ENCODE data around the gene PKN1. TPM values are rescaled to one million over a fixed set of nuclear protein-coding genes. Genes with fewer than 3 reads are reported as not detected.

Gene PKN1
- total RNA-seq, 1 experiment from 2014 or later = 205 TPM

GRCh38 chr19:14516746-14517438, 83.8 kb downstream of the PKN1 start:
- CTCF ChIA-PET = interaction anchor here (1.4 kb wide), 1 partner anchor 12 kb away, joined by 4 read pairs; no protein-coding TSS in a partner anchor
- in situ Hi-C loops (cut with HindIII; ENCODE audit: low pct_unique_long_range_greater_than_20kb, low sequenced_read_pairs) = no loop called here

DNA sequence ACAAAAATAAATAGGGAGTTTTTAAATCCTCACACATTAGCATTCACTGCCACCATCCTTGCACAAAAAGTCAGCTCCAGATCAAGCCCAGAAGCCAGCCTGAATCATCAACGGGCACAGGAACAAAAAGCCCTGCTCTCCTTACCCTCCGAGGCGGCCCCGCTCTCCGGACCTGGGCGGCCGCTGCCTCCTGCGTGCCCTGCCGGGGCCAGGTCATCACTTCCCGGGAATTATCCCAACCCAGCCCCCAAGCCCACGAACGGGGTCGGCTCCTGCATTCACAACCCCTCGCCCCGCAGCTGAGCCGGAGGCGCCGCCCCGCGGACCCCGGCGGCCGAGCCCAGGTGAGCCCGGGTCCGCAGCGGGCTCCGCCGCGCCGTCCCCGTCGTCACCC, 84.3 kb downstream of the PKN1 start:
- Histone ChIP-seq H3K4me1 (ENCODE audit: control insufficient read depth, insufficient read depth, low read length) (peaks cover 46% of the 10 kb centered on the region), H3K9me3 (ENCODE audit: control insufficient read depth, insufficient read depth, low read depth, low read length) (no peaks in the 10 kb centered on the region), H3K36me3 (ENCODE audit: control insufficient read depth, insufficient read depth, low read length) (peaks cover 10% of the 10 kb centered on the region), H3K27me3 (ENCODE audit: control insufficient read depth, insufficient read depth, low read length) (no peaks in the 10 kb centered on the region), H3K4me3 (ENCODE audit: low read depth in 2 of 2, low read length in 2 of 2) (peak overlapping the region; percentile 86 to 97), H3K27ac (ENCODE audit: low read length) (peak overlapping the region; percentile 81)
- in situ Hi-C loops (cut with HindIII; ENCODE audit: low pct_unique_long_range_greater_than_20kb, low sequenced_read_pairs) = no loop called here
- no peak for TF ChIP-seq TCF7L2 (IDR thresholded peaks at IDR 0.05; ENCODE audit: low read depth, low read length)
- TF ChIP-seq, protein P1, sequence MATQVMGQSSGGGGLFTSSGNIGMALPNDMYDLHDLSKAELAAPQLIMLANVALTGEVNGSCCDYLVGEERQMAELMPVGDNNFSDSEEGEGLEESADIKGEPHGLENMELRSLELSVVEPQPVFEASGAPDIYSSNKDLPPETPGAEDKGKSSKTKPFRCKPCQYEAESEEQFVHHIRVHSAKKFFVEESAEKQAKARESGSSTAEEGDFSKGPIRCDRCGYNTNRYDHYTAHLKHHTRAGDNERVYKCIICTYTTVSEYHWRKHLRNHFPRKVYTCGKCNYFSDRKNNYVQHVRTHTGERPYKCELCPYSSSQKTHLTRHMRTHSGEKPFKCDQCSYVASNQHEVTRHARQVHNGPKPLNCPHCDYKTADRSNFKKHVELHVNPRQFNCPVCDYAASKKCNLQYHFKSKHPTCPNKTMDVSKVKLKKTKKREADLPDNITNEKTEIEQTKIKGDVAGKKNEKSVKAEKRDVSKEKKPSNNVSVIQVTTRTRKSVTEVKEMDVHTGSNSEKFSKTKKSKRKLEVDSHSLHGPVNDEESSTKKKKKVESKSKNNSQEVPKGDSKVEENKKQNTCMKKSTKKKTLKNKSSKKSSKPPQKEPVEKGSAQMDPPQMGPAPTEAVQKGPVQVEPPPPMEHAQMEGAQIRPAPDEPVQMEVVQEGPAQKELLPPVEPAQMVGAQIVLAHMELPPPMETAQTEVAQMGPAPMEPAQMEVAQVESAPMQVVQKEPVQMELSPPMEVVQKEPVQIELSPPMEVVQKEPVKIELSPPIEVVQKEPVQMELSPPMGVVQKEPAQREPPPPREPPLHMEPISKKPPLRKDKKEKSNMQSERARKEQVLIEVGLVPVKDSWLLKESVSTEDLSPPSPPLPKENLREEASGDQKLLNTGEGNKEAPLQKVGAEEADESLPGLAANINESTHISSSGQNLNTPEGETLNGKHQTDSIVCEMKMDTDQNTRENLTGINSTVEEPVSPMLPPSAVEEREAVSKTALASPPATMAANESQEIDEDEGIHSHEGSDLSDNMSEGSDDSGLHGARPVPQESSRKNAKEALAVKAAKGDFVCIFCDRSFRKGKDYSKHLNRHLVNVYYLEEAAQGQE (IDR thresholded peaks at IDR 0.05; ENCODE audit: insufficient read depth in 1 of 2, low read depth in 2 of 2, low read length in 1 of 2) = no peak
- no TSS peak for BruUV-seq (replicated peaks)
- ChIA-PET CTCF (interaction anchor here (1.2 kb wide), 1 partner anchor 12 kb away, joined by 4 read pairs; no protein-coding TSS in a partner anchor), POLR2A (interaction anchor here (0.5 to 0.6 kb wide), 2 partner anchors 10 to 466 kb away, joined by 3 to 7 read pairs; no protein-coding TSS in a partner anchor)
- ATAC-seq = no peak
- DNase-seq (ENCODE audit: low read depth, low spot score) = no peak
- intact Hi-C loops (cut with micrococcal nuclease; ENCODE audit: unreplicated experiment) = no loop called here

More at GRCh38 chr19:14516746-14517438, 83.8 kb downstream of the PKN1 start:
- H3K4me3 ChIP-seq (ENCODE audit: low read depth in 2 of 2, low read length in 2 of 2) = peak overlapping the region; percentile 86 to 97
- POLR2A ChIA-PET = interaction anchor here (0.5 to 0.6 kb wide), 2 partner anchors 74 to 467 kb away, joined by 5 to 7 read pairs; no protein-coding TSS in a partner anchor
- peaks cover 44% of the 10 kb centered on the region for H3K4me1 ChIP-seq (ENCODE audit: control insufficient read depth, insufficient read depth, low read length)
- H3K9me3 ChIP-seq (ENCODE audit: control insufficient read depth, insufficient read depth, low read depth, low read length) = no peaks in the 10 kb centered on the region
- peak overlapping the region; percentile 81 for H3K27ac ChIP-seq (ENCODE audit: low read length)
- intact Hi-C loops (cut with micrococcal nuclease; ENCODE audit: unreplicated experiment) = no loop called here
- no peak for TF ChIP-seq POLR2AphosphoS5 (IDR thresholded peaks at IDR 0.05; ENCODE audit: low read depth, low read length)
- no peak for TF ChIP-seq TCF7L2 (IDR thresholded peaks at IDR 0.05; ENCODE audit: low read depth, low read length)
- TF ChIP-seq SIN3A (IDR thresholded peaks at IDR 0.05; ENCODE audit: borderline replicate concordance, insufficient read depth, low read depth, low read length) = no peak
- TF ChIP-seq, protein P2, sequence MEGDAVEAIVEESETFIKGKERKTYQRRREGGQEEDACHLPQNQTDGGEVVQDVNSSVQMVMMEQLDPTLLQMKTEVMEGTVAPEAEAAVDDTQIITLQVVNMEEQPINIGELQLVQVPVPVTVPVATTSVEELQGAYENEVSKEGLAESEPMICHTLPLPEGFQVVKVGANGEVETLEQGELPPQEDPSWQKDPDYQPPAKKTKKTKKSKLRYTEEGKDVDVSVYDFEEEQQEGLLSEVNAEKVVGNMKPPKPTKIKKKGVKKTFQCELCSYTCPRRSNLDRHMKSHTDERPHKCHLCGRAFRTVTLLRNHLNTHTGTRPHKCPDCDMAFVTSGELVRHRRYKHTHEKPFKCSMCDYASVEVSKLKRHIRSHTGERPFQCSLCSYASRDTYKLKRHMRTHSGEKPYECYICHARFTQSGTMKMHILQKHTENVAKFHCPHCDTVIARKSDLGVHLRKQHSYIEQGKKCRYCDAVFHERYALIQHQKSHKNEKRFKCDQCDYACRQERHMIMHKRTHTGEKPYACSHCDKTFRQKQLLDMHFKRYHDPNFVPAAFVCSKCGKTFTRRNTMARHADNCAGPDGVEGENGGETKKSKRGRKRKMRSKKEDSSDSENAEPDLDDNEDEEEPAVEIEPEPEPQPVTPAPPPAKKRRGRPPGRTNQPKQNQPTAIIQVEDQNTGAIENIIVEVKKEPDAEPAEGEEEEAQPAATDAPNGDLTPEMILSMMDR (IDR thresholded peaks at IDR 0.05) = no peak
- TF ChIP-seq, protein P1 (IDR thresholded peaks at IDR 0.05; ENCODE audit: insufficient read depth in 1 of 2, low read depth in 2 of 2, low read length in 1 of 2) = no peak
- H3K27me3 ChIP-seq (ENCODE audit: control insufficient read depth, insufficient read depth, low read length) = no peaks in the 10 kb centered on the region
- DNase-seq (ENCODE audit: low read depth, low spot score) = no peak
- H3K36me3 ChIP-seq (ENCODE audit: control insufficient read depth, insufficient read depth, low read length) = peaks cover 10% of the 10 kb centered on the region
- no peak for ATAC-seq
- BruUV-seq (replicated peaks) = no TSS peak
